NB4 (cell line): ENCODE measurements around the gene POU2F1.

Source experiments
- CTCF ChIP-seq: IDR thresholded peaks from one replicate; pipeline ENCODE4 v1.5.1; 2012; ENCODE audit warnings: low read depth, low read length
- MAX ChIP-seq: IDR thresholded peaks from 2 replicates; pipeline ENCODE4 v1.6.1; 2011; ENCODE audit warnings: low read depth, low read length
- MYC ChIP-seq: IDR thresholded peaks from 2 replicates; pipeline ENCODE4 v1.6.1; 2011; ENCODE audit warnings: low read depth, low read length
- POLR2A ChIP-seq: IDR thresholded peaks from 2 replicates; pipeline ENCODE4 v1.6.1; 2011; ENCODE audit warnings: mild to moderate bottlenecking; ENCODE audit not compliant: insufficient read length; ENCODE audit errors: extremely low read depth

- TF ChIP-seq CTCF (no peak), MAX (no peak), POLR2A (no peak), MYC (no peak)
Observed at GRCh38 chr1:167249702-167250101, 29.0 kb downstream of the POU2F1 start.
